Measurements from ENCODE around the gene USP19. TPM values are rescaled to one million over a fixed set of nuclear protein-coding genes. Genes with fewer than 3 reads are reported as not detected.

Gene USP19
- total RNA-seq, 4 donors from 2014 or later, result 30.7 to 63.5 (median 45.4) TPM

GRCh38 chr3:49104052-49104426 is 16.6 kb downstream of the USP19 start:
- no peak for TF ChIP-seq CTCF (IDR thresholded peaks at IDR 0.05)
- DNase-seq (ENCODE audit: low spot score), result no peak

GRCh38 chr3:49100046-49100615 is 20.5 kb downstream of the USP19 start:
- no peak for ATAC-seq (ENCODE audit: low FRiP score)
- TF ChIP-seq CTCF (IDR thresholded peaks at IDR 0.05), result no peak
- DNase-seq (ENCODE audit: low spot score), result no peak

More at GRCh38 chr3:49104052-49104426, 16.6 kb downstream of the USP19 start:
- ATAC-seq (ENCODE audit: low FRiP score), result no peak

- ATAC-seq (ENCODE audit: low FRiP score) (no peak), DNase-seq (ENCODE audit: low spot score) (no peak)
- no peak for TF ChIP-seq CTCF (IDR thresholded peaks at IDR 0.05)
Observed at GRCh38 chr3:49098910-49099630, 21.6 kb downstream of the USP19 start.

- DNase-seq (ENCODE audit: low spot score), result no peak
- ATAC-seq (ENCODE audit: low FRiP score), result no peak
- no peak for TF ChIP-seq CTCF (IDR thresholded peaks at IDR 0.05)
Observed at GRCh38 chr3:49098429-49098828, 22.2 kb downstream of the USP19 start.

- DNase-seq (ENCODE audit: low spot score) (peak; percentile 94), ATAC-seq (ENCODE audit: low FRiP score) (peak; percentile 93)
- TF ChIP-seq CTCF (IDR thresholded peaks at IDR 0.05), result peak in 1 of 3 donors; percentile 20
Observed at GRCh38 chr3:49093853-49094767, 26.5 kb downstream of the USP19 start, which contains the start of gene QRICH1. QRICH1 (minus strand) TSS chr3:49094071; CDS start chr3:49077017, 17,054 bp downstream.

GRCh38 chr3:49092938-49093852 is 27.4 kb downstream of the USP19 start:
- no peak for TF ChIP-seq CTCF (IDR thresholded peaks at IDR 0.05)
- DNase-seq (ENCODE audit: low spot score) (peak; percentile 35), ATAC-seq (ENCODE audit: low FRiP score) (peak; percentile 50)

All from omental fat pad (tissue), 4 donors.